GM12878 (cell line): ENCODE results near the gene NFE2L1. TPM values are rescaled to one million over a fixed set of nuclear protein-coding genes. Genes with fewer than 3 reads are reported as not detected.
A peak's percentile ranks its signal among the peaks of the same experiment; 100 is the strongest.

Experiments used
- BHLHE40 ChIP-seq, 2 experiments: fragments of 450-650 bp in 1 of 2; IDR thresholded peaks; 2 replicates each; pipeline ENCODE4 v1.6.1; 2011 to 2017; ENCODE audit warnings: low read depth in 2 of 2, borderline replicate concordance in 1 of 2, improper control_type of control experiment in 1 of 2, low read length in 1 of 2, mild to moderate bottlenecking in 1 of 2
- CREB1 ChIP-seq: IDR thresholded peaks from 2 replicates; pipeline ENCODE4 v1.6.1; 2012; ENCODE audit warnings: low read depth, mild to moderate bottlenecking, inconsistent platforms
- DPF2 ChIP-seq: fragments of 450-650 bp; IDR thresholded peaks from 2 replicates; pipeline ENCODE4 v1.6.1; 2017; ENCODE audit warnings: mild to moderate bottlenecking
- IKZF2 ChIP-seq, 2 experiments: fragments of 450-650 bp; IDR thresholded peaks; 2 replicates each; pipeline ENCODE4 v1.6.1; 2017; ENCODE audit warnings: mild to moderate bottlenecking in 2 of 2, moderate library complexity in 2 of 2
- JUNB ChIP-seq: IDR thresholded peaks from 2 replicates; pipeline ENCODE4 v1.6.1; 2016; ENCODE audit warnings: antibody characterized with exemption, mild to moderate bottlenecking
- KDM1A ChIP-seq: fragments of 200-600 bp; sonication (generic); IDR thresholded peaks from 2 replicates; pipeline ENCODE4 v1.6.1; 2016; ENCODE audit warnings: borderline replicate concordance
- MTA2 ChIP-seq: fragments of 450-650 bp; IDR thresholded peaks from 2 replicates; pipeline ENCODE4 v1.6.1; 2016; ENCODE audit warnings: low read depth, mild to moderate bottlenecking, moderate library complexity
- NBN ChIP-seq: fragments of 450-650 bp; IDR thresholded peaks from 2 replicates; pipeline ENCODE4 v1.6.1; 2016
- NFYA ChIP-seq: IDR thresholded peaks from 2 replicates; pipeline ENCODE4 v1.6.1; 2011; ENCODE audit warnings: low read depth, mild to moderate bottlenecking, low read length, improper control_type of control experiment, borderline replicate concordance
- POLR2A ChIP-seq: IDR thresholded peaks from 2 replicates; pipeline ENCODE4 v1.6.1; 2011; ENCODE audit warnings: low read depth, mild to moderate bottlenecking, low read length
- RELB ChIP-seq: fragments of 450-650 bp; IDR thresholded peaks from 2 replicates; pipeline ENCODE4 v1.6.1; 2017; ENCODE audit warnings: low read depth, mild to moderate bottlenecking, moderate library complexity
- STAT3 ChIP-seq: IDR thresholded peaks from 2 replicates; pipeline ENCODE4 v1.6.1; 2011; ENCODE audit warnings: low read depth, low read length, improper control_type of control experiment
- ZBED1 ChIP-seq: IDR thresholded peaks from 2 replicates; pipeline ENCODE4 v1.6.1; 2016; ENCODE audit warnings: borderline replicate concordance
- ZBTB4 ChIP-seq: fragments of 450-650 bp; formaldehyde crosslinking; IDR thresholded peaks from 2 replicates; pipeline ENCODE4 v1.4.0; 2022; ENCODE audit warnings: mild to moderate bottlenecking, moderate library complexity
- ZNF274 ChIP-seq: IDR thresholded peaks from one replicate; pipeline ENCODE4 v1.8.0; 2011; ENCODE audit not compliant: insufficient read length, insufficient read depth
- polyA plus RNA-seq, 11 experiments: library from polyadenylated mRNA; depleted of rRNA in 4 of 11; unstranded in 6 of 11; stranded (reverse) in 5 of 11; fragments of >200 nt; fragmentation: Nextera tagmentation in 4 of 11; fragmentation: Illumina TruSeq in 1 of 11; extraction: Ambion mirVana in 4 of 11; extraction: Trizol in 1 of 11; gene quantifications; 1 replicate in 1 of 11; 2 replicates in 10 of 11; pipeline versions ENCODE4 v1.2.1 to v1.2.3, GENCODE V29; 2011 to 2016; ENCODE audit warnings: inconsistent platforms in 2 of 11, missing spikeins in 2 of 11, low read depth in 1 of 11
- total RNA-seq, 4 experiments: library from RNA; depleted of rRNA in 3 of 4; stranded (reverse); fragments of >200 nt in 3 of 4; fragmentation: Illumina TruSeq in 1 of 4; extraction: Trizol in 1 of 4; gene quantifications; 2 replicates each; pipeline versions ENCODE4 v1.2.1 to v1.2.3, GENCODE V29; 2013 to 2021

The NFE2L1 gene
- total and polyA plus RNA-seq, 10 of the 15 experiments (the other 5 are each of a cell fraction or from before 2014, with no cell fraction given), result 3.8 to 104 (median 26.4) TPM

- no peak for TF ChIP-seq NFYA
- no peak for TF ChIP-seq MTA2
- TF ChIP-seq DPF2, result no peak
- TF ChIP-seq POLR2A, result peak; percentile 54; the same call in 1 of the 2 replicates
- TF ChIP-seq CREB1, result 0 out of 2 replicates have a peak, but pooled peaks have one; percentile 7
- TF ChIP-seq BHLHE40 (IDR thresholded peaks at IDR 0.05; ENCODE audit: borderline replicate concordance in 1 of 2, low read depth in 2 of 2, low read length in 1 of 2), result peak; percentile 96
- no peak for TF ChIP-seq IKZF2 (IDR thresholded peaks at IDR 0.05)
- TF ChIP-seq KDM1A, result no peak
- TF ChIP-seq ZNF274, result no peak
- TF ChIP-seq JUNB, result no peak
- no peak for TF ChIP-seq ZBED1
- no peak for TF ChIP-seq STAT3
- TF ChIP-seq ZBTB4 (CRISPR knock-in tag), result no peak
- no peak for TF ChIP-seq RELB
- no peak; the same call in 1 of the 2 replicates for TF ChIP-seq NBN
- TF ChIP-seq, all 136 proteins: peak for 30
Measured at GRCh38 chr17:48025040-48025903, 22.9 kb upstream of the NFE2L1 start (continued).
